Urinary bladder (tissue), 4 donors: ENCODE data around the gene FBXO38. TPM values are rescaled to one million over a fixed set of nuclear protein-coding genes. Genes with fewer than 3 reads are reported as not detected.
"Not testable (repeated sequence)": the region's sequence is repeated elsewhere in the genome, so short reads cannot be mapped to it uniquely, and the experiment has no call there.

Experiments
- DNase-seq: peaks from one replicate; pipeline ENCODE4 v3.0.0-alpha.2; 2015; ENCODE audit errors: extremely low spot score
- H3K27ac ChIP-seq: one replicate; pipeline ENCODE4 v1.5.1; 2013; ENCODE audit warnings: low read depth, mild to moderate bottlenecking, moderate library complexity
- H3K36me3 ChIP-seq: one replicate; pipeline ENCODE4 v1.6.1; 2013; ENCODE audit warnings: mild to moderate bottlenecking, moderate library complexity; ENCODE audit not compliant: insufficient read depth
- H3K4me1 ChIP-seq: one replicate; pipeline ENCODE4 v1.6.1; 2013; ENCODE audit warnings: mild to moderate bottlenecking, moderate library complexity; ENCODE audit not compliant: insufficient read depth
- H3K4me3 ChIP-seq: one replicate; pipeline ENCODE4 v1.5.1; 2013; ENCODE audit warnings: low read depth, low read length
- WGBS: extraction: QIAGEN DNeasy Blood & Tissue Kit; methylation state at CpG from one replicate; pipeline ENCODE4 v1.1.7; 2013; 5-methylcytosine and 5-hydroxymethylcytosine counted together
- polyA plus RNA-seq: library from polyadenylated mRNA; stranded (reverse); fragments of 200-250 nt; gene quantifications from one replicate; pipeline ENCODE4 v1.2.3, GENCODE V29; 2013
- total RNA-seq: library from RNA; depleted of rRNA; stranded (reverse); fragments of >200 nt; gene quantifications from one replicate; pipeline ENCODE4 v1.2.3, GENCODE V29; 2014
- donor health status: healthy with polysubstance abuse.
- donor health status: healthy.

Gene FBXO38
- total and polyA plus RNA-seq, 2 donors = 16.6 to 80.1 TPM

- Histone ChIP-seq H3K27ac (no peak overlapping the region), H3K4me3 (no peak overlapping the region), H3K4me1 (no peaks in the 10 kb centered on the region), H3K36me3 (no peaks in the 10 kb centered on the region)
- 74% methylated on average over 6 of the region's 6 CpGs for WGBS
- no peak for DNase-seq
Observed at GRCh38 chr5:148455185-148455584, 71.4 kb downstream of the FBXO38 start.

GRCh38 chr5:148457183-148457620 lies 73.4 kb downstream of the FBXO38 start:
- H3K4me1 ChIP-seq = no peaks in the 10 kb centered on the region
- DNase-seq = no peak
- 41% methylated on average over 5 of the region's 5 CpGs for WGBS

GRCh38 chr5:148458036-148458888 lies 74.5 kb downstream of the FBXO38 start:
- Histone ChIP-seq H3K27ac (no peak overlapping the region), H3K4me1 (no peaks in the 10 kb centered on the region), H3K36me3 (no peaks in the 10 kb centered on the region), H3K4me3 (no peak overlapping the region)
- no peak for DNase-seq
- WGBS = 79% methylated on average over 3 of the region's 3 CpGs

More at GRCh38 chr5:148457183-148457620, 73.4 kb downstream of the FBXO38 start:
- Histone ChIP-seq H3K36me3 (no peaks in the 10 kb centered on the region), H3K27ac (no peak overlapping the region), H3K4me3 (no peak overlapping the region)

GRCh38 chr5:148459669-148460068 lies 75.9 kb downstream of the FBXO38 start:
- no peak overlapping the region for H3K4me3 ChIP-seq
- H3K36me3 ChIP-seq = no peaks in the 10 kb centered on the region
- no peak overlapping the region for H3K27ac ChIP-seq
- no peaks in the 10 kb centered on the region for H3K4me1 ChIP-seq
- WGBS = 77% methylated on average over 1 of the region's 1 CpG
- no peak for DNase-seq

- Histone ChIP-seq H3K36me3 (no peaks in the 10 kb centered on the region), H3K4me3 (no peak overlapping the region), H3K4me1 (no peaks in the 10 kb centered on the region), H3K27ac (peak overlapping the region; percentile 10)
- DNase-seq = no peak
- WGBS = 34% methylated on average over 4 of the region's 4 CpGs
Observed at GRCh38 chr5:148465381-148466235, 81.8 kb downstream of the FBXO38 start.

- WGBS = 66% methylated on average over 4 of the region's 4 CpGs
- no peak overlapping the region for H3K27ac ChIP-seq
- DNase-seq = no peak
- no peaks in the 10 kb centered on the region for H3K36me3 ChIP-seq
- H3K4me1 ChIP-seq = no peaks in the 10 kb centered on the region
- no peak overlapping the region for H3K4me3 ChIP-seq
Observed at GRCh38 chr5:148466236-148466580, 82.5 kb downstream of the FBXO38 start.

GRCh38 chr5:148467958-148468357 lies 84.2 kb downstream of the FBXO38 start:
- no peaks in the 10 kb centered on the region for H3K36me3 ChIP-seq
- H3K27ac ChIP-seq = no peak overlapping the region
- DNase-seq = no peak
- 94% methylated on average over 1 of the region's 1 CpG for WGBS
- H3K4me1 ChIP-seq = no peaks in the 10 kb centered on the region
- H3K4me3 ChIP-seq = no peak overlapping the region

GRCh38 chr5:148468746-148469145 lies 85.0 kb downstream of the FBXO38 start:
- not testable (repeated sequence) for H3K4me1 ChIP-seq, H3K36me3 ChIP-seq, H3K4me3 ChIP-seq, H3K27ac ChIP-seq, DNase-seq
- 52% methylated on average over 5 of the region's 5 CpGs for WGBS

GRCh38 chr5:148469501-148469935 lies 85.8 kb downstream of the FBXO38 start:
- H3K4me3 ChIP-seq = no peak overlapping the region
- H3K4me1 ChIP-seq = no peaks in the 10 kb centered on the region
- no peak overlapping the region for H3K27ac ChIP-seq
- DNase-seq = no peak
- H3K36me3 ChIP-seq = no peaks in the 10 kb centered on the region
- 40% methylated on average over 4 of the region's 4 CpGs for WGBS

GRCh38 chr5:148471379-148471778 lies 87.6 kb downstream of the FBXO38 start:
- Histone ChIP-seq H3K27ac (no peak overlapping the region), H3K4me1 (no peaks in the 10 kb centered on the region), H3K36me3 (no peaks in the 10 kb centered on the region), H3K4me3 (no peak overlapping the region)
- DNase-seq = no peak
- WGBS = 83% methylated on average over 2 of the region's 2 CpGs

GRCh38 chr5:148474025-148474511 lies 90.3 kb downstream of the FBXO38 start:
- no peak overlapping the region for H3K27ac ChIP-seq
- DNase-seq = no peak
- no peaks in the 10 kb centered on the region for H3K36me3 ChIP-seq
- 87% methylated on average over 8 of the region's 8 CpGs for WGBS
- no peak overlapping the region for H3K4me3 ChIP-seq
- no peaks in the 10 kb centered on the region for H3K4me1 ChIP-seq

- Histone ChIP-seq H3K36me3 (no peaks in the 10 kb centered on the region), H3K4me1 (no peaks in the 10 kb centered on the region), H3K4me3 (no peak overlapping the region), H3K27ac (no peak overlapping the region)
- WGBS = 55% methylated on average over 3 of the region's 3 CpGs
- no peak for DNase-seq
Observed at GRCh38 chr5:148476302-148476701, 92.5 kb downstream of the FBXO38 start.

GRCh38 chr5:148477429-148477828 lies 93.7 kb downstream of the FBXO38 start:
- Histone ChIP-seq H3K4me3 (no peak overlapping the region), H3K27ac (no peak overlapping the region), H3K4me1 (no peaks in the 10 kb centered on the region), H3K36me3 (no peaks in the 10 kb centered on the region)
- DNase-seq = no peak
- 74% methylated on average over 3 of the region's 3 CpGs for WGBS

GRCh38 chr5:148482196-148482595 lies 98.4 kb downstream of the FBXO38 start:
- Histone ChIP-seq H3K36me3 (no peaks in the 10 kb centered on the region), H3K4me3 (no peak overlapping the region), H3K4me1 (no peaks in the 10 kb centered on the region), H3K27ac (no peak overlapping the region)
- WGBS = 58% methylated on average over 7 of the region's 7 CpGs
- no peak for DNase-seq
